HepG2 (cell line): Measurements from ENCODE around the gene CIITA. TPM values are rescaled to one million over a fixed set of nuclear protein-coding genes. Genes with fewer than 3 reads are reported as not detected.

ENCODE experiments used
- MYC ChIP-seq: sonication (generic); formaldehyde crosslinking; IDR thresholded peaks from 2 replicates; pipeline ENCODE4 v1.9.0; 2021; ENCODE audit warnings: missing genetic modification reagents, borderline replicate concordance
- NR2C2 ChIP-seq: sonication (generic); formaldehyde crosslinking; IDR thresholded peaks from 2 replicates; pipeline ENCODE4 v1.4.0; 2020; ENCODE audit warnings: missing genetic modification reagents, mild to moderate bottlenecking, moderate library complexity, borderline replicate concordance
- ZNF543 ChIP-seq: sonication (generic); formaldehyde crosslinking; IDR thresholded peaks from 2 replicates; pipeline ENCODE4 v1.4.0; 2020; ENCODE audit warnings: mild to moderate bottlenecking, missing genetic modification reagents
- polyA plus RNA-seq, 8 experiments: library from polyadenylated mRNA; depleted of rRNA in 3 of 8; stranded (reverse) in 7 of 8; unstranded in 1 of 8; fragments of >200 nt; fragmentation: Illumina TruSeq in 4 of 8; extraction: Trizol in 4 of 8; gene quantifications; 2 replicates each; pipeline versions ENCODE4 v1.2.1 to v1.2.3, GENCODE V29; 2011 to 2016; ENCODE audit warnings: low read depth in 4 of 8, missing spikeins in 1 of 8, mixed read lengths in 1 of 8; ENCODE audit not compliant: insufficient read depth in 1 of 8
- total RNA-seq, 5 experiments: library from RNA; depleted of rRNA; stranded (reverse); fragments of >200 nt; fragmentation: Illumina TruSeq; extraction: Trizol; gene quantifications; 2 replicates each; pipeline ENCODE4 v1.2.3, GENCODE V29; 2016; ENCODE audit warnings: low read depth in 1 of 5
- TF ChIP-seq, protein P1 (sequence below): sonication (generic); formaldehyde crosslinking; IDR thresholded peaks from 2 replicates; pipeline ENCODE4; 2020; ENCODE audit warnings: missing genetic modification reagents, mild to moderate bottlenecking, borderline replicate concordance
- TF ChIP-seq, protein P2 (sequence below): sonication (generic); formaldehyde crosslinking; IDR thresholded peaks from 2 replicates; pipeline ENCODE4 v1.8.0; 2022; ENCODE audit warnings: mild to moderate bottlenecking, missing genetic modification reagents; ENCODE audit not compliant: insufficient replicate concordance
- TF ChIP-seq, protein P3 (sequence below): sonication (generic); formaldehyde crosslinking; IDR thresholded peaks from 2 replicates; pipeline ENCODE4 v1.4.0; 2020; ENCODE audit warnings: missing genetic modification reagents
- TF ChIP-seq, protein P4 (sequence below): sonication (generic); formaldehyde crosslinking; IDR thresholded peaks from 2 replicates; pipeline ENCODE4 v1.4.0; 2020; ENCODE audit warnings: missing genetic modification reagents, borderline replicate concordance
- TF ChIP-seq, protein P5 (sequence below), 2 experiments: sonication (generic) in 1 of 2; formaldehyde crosslinking in 1 of 2; IDR thresholded peaks; 2 replicates each; pipeline versions ENCODE4 v1.4.0 to v1.6.1; 2018 to 2020; ENCODE audit warnings: missing genetic modification reagents in 2 of 2, borderline replicate concordance in 1 of 2, low read depth in 1 of 2, mild to moderate bottlenecking in 1 of 2, missing biosample characterization in 1 of 2

Gene CIITA
- total and polyA plus RNA-seq, 2 of the 13 experiments (the other 11 are each of a cell fraction or from before 2014, with no cell fraction given): 0.08 to 0.09 TPM

DNA sequence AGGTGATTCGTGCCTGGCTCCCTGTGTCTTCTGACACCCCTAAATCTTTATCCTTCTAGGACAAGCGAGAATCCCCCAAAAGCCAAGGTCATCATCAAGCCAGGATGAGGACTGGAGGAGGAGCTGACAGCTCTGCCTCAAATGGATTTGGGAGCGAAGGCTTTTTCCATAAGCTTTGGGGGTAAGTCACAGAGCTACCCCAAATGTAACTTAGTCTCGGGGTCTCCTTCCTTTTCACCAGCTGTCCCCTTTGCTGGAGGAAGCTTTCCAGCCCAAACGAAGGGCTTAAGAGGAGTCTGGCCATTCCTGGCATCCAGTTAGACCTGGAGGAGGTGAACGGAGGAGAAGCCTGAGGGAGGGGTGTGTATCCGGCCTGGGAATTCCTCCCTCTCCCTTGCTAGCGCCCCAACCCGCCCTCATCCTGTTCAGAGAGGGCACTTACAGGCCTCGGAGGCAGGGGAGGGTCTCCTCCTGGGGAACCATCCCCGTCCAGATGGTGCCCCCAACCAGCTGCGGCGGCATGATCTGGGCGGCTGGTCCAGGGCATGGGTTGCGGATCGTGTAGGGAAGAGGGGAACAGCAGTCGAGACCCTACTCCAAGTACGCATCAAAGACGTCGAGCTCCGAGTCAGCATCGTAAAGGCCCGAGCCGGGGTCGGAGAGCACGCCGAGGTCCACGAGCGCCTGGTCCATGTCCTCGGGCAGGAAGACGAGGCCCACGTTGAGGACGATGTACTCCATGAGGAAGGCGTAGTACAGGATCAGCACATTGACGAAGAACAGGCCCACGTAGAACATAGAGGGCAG lies 64.3 kb downstream of the CIITA start (continued):
- TF ChIP-seq, protein P1, sequence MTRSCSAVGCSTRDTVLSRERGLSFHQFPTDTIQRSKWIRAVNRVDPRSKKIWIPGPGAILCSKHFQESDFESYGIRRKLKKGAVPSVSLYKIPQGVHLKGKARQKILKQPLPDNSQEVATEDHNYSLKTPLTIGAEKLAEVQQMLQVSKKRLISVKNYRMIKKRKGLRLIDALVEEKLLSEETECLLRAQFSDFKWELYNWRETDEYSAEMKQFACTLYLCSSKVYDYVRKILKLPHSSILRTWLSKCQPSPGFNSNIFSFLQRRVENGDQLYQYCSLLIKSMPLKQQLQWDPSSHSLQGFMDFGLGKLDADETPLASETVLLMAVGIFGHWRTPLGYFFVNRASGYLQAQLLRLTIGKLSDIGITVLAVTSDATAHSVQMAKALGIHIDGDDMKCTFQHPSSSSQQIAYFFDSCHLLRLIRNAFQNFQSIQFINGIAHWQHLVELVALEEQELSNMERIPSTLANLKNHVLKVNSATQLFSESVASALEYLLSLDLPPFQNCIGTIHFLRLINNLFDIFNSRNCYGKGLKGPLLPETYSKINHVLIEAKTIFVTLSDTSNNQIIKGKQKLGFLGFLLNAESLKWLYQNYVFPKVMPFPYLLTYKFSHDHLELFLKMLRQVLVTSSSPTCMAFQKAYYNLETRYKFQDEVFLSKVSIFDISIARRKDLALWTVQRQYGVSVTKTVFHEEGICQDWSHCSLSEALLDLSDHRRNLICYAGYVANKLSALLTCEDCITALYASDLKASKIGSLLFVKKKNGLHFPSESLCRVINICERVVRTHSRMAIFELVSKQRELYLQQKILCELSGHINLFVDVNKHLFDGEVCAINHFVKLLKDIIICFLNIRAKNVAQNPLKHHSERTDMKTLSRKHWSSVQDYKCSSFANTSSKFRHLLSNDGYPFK: peak; percentile 17; the same call in 1 of the 2 replicates
- TF ChIP-seq NR2C2 (0 out of 2 replicates have a peak, but pooled peaks have one; percentile 12), MYC (CRISPR knock-in tag) (peak; percentile 58; the same call in 1 of the 2 replicates), ZNF543 (CRISPR knock-in tag) (peak; percentile 19; the same call in 1 of the 2 replicates)
- TF ChIP-seq, protein P2, sequence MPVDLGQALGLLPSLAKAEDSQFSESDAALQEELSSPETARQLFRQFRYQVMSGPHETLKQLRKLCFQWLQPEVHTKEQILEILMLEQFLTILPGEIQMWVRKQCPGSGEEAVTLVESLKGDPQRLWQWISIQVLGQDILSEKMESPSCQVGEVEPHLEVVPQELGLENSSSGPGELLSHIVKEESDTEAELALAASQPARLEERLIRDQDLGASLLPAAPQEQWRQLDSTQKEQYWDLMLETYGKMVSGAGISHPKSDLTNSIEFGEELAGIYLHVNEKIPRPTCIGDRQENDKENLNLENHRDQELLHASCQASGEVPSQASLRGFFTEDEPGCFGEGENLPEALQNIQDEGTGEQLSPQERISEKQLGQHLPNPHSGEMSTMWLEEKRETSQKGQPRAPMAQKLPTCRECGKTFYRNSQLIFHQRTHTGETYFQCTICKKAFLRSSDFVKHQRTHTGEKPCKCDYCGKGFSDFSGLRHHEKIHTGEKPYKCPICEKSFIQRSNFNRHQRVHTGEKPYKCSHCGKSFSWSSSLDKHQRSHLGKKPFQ (CRISPR knock-in tag): peak; percentile 34
- TF ChIP-seq, protein P3, sequence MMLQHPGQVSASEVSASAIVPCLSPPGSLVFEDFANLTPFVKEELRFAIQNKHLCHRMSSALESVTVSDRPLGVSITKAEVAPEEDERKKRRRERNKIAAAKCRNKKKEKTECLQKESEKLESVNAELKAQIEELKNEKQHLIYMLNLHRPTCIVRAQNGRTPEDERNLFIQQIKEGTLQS: peak; percentile 6; the same call in 1 of the 2 replicates
- TF ChIP-seq, protein P4, sequence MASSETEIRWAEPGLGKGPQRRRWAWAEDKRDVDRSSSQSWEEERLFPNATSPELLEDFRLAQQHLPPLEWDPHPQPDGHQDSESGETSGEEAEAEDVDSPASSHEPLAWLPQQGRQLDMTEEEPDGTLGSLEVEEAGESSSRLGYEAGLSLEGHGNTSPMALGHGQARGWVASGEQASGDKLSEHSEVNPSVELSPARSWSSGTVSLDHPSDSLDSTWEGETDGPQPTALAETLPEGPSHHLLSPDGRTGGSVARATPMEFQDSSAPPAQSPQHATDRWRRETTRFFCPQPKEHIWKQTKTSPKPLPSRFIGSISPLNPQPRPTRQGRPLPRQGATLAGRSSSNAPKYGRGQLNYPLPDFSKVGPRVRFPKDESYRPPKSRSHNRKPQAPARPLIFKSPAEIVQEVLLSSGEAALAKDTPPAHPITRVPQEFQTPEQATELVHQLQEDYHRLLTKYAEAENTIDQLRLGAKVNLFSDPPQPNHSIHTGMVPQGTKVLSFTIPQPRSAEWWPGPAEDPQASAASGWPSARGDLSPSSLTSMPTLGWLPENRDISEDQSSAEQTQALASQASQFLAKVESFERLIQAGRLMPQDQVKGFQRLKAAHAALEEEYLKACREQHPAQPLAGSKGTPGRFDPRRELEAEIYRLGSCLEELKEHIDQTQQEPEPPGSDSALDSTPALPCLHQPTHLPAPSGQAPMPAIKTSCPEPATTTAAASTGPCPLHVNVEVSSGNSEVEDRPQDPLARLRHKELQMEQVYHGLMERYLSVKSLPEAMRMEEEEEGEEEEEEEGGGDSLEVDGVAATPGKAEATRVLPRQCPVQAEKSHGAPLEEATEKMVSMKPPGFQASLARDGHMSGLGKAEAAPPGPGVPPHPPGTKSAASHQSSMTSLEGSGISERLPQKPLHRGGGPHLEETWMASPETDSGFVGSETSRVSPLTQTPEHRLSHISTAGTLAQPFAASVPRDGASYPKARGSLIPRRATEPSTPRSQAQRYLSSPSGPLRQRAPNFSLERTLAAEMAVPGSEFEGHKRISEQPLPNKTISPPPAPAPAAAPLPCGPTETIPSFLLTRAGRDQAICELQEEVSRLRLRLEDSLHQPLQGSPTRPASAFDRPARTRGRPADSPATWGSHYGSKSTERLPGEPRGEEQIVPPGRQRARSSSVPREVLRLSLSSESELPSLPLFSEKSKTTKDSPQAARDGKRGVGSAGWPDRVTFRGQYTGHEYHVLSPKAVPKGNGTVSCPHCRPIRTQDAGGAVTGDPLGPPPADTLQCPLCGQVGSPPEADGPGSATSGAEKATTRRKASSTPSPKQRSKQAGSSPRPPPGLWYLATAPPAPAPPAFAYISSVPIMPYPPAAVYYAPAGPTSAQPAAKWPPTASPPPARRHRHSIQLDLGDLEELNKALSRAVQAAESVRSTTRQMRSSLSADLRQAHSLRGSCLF (CRISPR knock-in tag): no peak
- TF ChIP-seq, protein P5, sequence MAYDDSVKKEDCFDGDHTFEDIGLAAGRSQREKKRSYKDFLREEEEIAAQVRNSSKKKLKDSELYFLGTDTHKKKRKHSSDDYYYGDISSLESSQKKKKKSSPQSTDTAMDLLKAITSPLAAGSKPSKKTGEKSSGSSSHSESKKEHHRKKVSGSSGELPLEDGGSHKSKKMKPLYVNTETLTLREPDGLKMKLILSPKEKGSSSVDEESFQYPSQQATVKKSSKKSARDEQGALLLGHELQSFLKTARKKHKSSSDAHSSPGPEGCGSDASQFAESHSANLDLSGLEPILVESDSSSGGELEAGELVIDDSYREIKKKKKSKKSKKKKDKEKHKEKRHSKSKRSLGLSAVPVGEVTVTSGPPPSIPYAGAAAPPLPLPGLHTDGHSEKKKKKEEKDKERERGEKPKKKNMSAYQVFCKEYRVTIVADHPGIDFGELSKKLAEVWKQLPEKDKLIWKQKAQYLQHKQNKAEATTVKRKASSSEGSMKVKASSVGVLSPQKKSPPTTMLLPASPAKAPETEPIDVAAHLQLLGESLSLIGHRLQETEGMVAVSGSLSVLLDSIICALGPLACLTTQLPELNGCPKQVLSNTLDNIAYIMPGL (CRISPR knock-in tag; IDR thresholded peaks at IDR 0.05; ENCODE audit: borderline replicate concordance in 1 of 2, low read depth in 1 of 2): 0 out of 4 replicates have a peak, but pooled peaks of 1 of the 2 experiments have one; percentile 12
- TF ChIP-seq, all 625 proteins: peak for 83
